AG08395 (cell line): Measurements from ENCODE around the gene SLC25A51.
"Not testable (repeated sequence)": the region's sequence is repeated elsewhere in the genome, so short reads cannot be mapped to it uniquely, and the experiment has no call there.

ENCODE experiments used
- DNase-seq: peaks from one replicate; pipeline ENCODE4 v3.0.0; 2012; ENCODE audit warnings: mixed read lengths, low spot score

SLC25A51 gene

GRCh38 chr9:37919246-37919955 lies 15.5 kb upstream of the SLC25A51 start:
- no peak for DNase-seq

DNA sequence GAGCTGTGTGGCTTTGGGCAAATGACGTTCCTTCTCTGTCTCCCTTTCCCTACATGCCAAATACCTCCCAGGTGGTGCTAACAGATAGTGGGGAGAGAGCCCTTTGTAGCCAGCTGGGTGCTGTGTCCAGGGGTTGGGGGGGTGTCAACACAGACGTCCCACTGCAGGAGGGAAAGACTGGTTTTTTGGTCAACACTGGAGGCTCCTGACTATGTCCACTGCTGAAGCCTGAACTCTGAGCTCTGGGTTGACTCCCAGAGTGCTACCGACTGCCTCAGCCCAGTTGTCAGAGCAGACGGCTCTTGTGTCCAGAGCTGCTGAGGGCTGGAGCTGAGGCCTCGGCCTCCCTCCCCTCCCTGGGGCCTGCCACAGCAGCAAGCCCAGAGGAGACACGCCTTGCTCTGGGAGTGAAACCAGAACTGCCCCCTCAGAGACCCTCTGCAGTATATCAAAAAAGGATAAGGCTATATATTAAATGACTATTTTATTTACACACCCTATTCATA lies 14.8 kb upstream of the SLC25A51 start:
- no peak for DNase-seq

DNA sequence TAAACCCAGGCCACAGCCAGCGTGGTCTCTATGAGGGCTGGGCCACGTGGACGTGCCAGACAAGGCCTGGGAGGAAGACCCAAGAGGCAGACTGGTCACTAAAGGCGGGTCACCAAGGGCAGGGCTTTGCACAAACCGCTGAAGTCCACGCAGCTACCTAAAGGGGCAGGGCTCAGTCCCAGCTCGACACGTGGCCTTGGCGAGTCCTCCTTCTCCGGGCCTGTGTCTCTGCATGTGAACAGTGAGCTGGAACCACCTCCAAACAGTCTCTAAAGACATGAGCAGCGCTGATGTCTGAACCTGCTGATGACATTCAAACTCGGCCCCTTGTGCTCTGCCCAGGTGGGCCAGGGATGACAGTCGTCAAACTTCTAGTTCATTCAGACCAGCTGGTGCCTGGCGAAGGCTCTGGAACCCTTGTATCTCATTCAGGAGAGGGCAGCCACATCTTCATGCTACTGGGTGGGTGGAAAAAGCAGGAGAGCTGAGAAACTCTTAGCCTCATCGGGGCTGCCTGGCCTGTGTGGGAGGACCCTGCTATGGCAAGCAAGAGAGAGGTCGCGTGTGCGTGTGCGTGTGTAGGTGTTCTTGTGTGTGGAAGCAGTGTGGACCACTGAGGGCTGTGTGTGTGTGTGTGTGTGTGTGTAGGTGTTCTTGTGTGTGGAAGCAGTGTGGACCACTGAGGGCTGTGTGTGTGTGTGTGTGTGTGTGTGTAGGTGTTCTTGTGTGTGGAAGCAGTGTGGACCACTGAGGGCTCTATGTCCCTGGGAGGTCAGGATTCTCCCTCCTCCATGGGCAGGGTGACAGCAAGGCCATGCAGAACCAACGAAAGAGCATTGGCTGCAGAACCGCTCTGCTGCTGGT lies 14.1 kb upstream of the SLC25A51 start:
- DNase-seq, result no peak

DNA sequence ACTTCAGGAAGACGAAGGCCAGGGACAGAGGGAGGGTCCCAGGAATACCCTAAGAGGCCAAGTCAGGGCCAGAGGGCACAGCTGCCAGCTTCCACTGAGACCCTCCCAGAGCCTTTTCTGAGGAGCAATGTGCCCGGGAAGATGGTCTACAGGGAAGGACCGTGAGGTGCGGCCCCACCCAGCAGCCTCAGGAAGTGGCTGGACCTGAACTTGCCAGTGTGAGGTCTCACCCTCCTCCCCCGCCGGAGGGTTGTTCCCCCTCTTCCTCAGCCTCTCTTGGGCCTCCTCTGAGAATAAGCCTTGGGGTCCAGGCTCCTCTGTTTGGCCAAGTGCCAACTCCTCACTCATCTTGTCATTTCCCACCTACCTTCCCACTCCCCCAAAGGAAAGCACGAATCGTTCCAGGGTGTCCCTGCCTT lies 13.4 kb upstream of the SLC25A51 start:
- DNase-seq, result no peak

- DNase-seq, result no peak
These were observed 12.8 kb upstream of the SLC25A51 start for GRCh38 chr9:37916471-37917312.

DNA sequence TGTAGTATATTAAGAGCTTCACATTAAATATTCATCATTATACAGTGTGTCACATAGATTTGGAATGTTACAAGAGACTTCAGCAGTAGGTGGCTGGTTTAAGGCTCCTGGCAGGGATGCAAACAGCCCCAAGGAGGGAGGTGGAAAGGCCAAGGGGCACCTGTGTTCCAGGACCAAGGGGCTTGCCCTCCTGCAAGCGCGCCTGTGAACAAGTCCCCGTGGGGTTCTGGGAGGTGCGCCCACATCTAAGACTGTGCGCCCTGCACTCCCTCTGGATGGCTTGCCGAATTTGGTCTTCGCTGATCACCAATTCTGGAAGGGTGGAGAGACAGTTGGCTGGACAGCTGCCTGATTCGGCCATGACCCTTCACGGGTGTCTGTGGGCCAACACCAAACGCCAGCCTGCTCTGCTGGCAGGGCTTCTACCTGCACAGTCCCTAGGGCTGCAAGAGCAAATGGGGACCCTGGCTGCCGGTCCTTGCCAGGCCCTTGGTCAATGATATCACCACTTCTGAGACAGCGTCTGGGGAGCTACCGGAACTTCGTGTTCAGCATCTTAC lies 12.1 kb upstream of the SLC25A51 start:
- no peak for DNase-seq

DNA sequence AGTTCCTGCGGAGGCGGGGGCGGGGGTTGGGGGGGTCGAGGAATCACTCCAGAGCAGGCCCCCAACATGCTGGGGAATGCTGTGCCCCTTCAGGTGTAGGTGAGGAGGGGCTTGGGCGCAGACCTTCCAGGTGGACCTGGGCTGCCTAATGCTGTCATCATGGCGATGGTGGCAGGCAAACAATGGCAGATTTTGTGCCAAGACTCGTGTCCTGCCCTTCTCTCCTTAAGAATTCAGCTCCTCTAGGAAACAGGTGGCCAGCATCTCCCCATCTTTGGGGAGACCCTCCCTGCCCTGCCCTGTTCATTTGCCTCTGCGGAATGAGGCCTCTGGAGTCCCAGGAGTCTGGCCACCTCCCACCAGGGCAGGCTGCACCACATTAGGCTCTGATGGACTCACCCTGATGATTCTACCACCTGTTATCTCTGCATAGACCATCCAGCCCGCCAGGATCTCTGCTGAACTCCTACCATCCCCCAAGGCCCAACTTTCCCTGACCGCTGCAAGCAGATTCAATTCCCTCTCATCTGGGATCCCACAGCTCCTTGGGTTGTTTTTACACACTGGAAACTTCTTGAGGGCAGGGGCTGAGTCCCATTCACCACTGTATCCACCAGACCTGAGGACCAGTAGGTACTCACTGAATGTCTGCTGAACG lies 10.9 kb upstream of the SLC25A51 start:
- no peak for DNase-seq

DNA sequence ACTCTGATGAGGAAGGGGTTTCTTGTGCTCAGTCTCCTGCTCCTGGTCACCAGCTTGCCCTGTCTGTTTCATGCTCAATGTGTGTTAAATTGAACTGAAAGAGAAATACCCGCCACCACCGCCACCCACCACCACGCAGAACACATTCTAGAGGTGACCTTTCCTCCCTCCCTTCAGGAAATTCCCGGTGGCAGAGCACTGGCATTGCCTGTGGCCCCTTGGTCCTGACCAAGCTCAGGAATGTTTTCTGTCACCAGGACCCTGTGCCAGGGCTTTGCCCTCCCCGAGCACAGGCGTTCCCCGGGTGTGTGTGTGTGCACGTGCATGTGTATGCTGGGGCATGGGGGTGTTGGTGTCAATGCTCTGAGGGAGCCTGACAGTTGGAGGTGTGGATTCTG lies 10.2 kb upstream of the SLC25A51 start:
- no peak for DNase-seq

- DNase-seq, result peak; percentile 90
These were observed 9.7 kb upstream of the SLC25A51 start for GRCh38 chr9:37913480-37914153.

- DNase-seq, result no peak
These were observed 7.3 kb upstream of the SLC25A51 start for GRCh38 chr9:37911271-37911681.

DNA sequence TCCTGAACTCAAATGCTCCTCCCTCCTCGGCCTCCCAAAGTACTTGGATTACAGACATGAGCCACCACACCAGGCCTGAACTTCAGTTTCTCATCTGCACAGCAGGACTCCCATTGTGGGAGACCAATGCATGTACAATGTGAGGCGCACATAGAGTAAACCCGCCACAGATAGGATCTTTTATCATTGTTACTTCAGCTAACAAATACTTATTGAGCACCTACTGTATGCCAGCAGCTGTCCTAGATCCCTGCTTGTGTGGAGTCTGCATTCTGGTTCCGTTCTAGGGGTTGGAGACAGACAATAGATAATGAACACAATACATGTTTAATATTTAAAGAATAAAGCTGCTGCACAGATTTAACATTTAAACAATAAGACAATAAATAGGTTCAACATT lies 6.3 kb upstream of the SLC25A51 start:
- no peak for DNase-seq

DNA sequence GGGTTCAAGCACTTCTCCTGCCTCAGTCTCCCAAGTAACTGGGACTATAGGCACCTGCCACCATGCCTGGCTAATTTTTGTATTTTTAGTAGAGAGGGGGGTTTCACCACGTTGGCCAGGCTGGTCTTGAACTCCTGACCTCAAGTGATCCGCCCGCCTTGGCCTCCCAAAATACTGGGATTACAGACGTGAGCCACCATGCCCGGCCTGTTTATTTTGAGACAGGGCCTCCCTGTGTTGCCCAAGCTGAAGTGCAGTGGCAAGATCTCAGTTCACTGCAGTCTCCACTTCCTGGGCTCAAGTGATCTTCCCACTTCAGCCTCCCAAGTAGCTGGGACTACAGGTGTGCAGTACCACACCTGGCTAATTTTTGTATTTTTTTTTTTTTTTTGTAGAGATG lies 5.9 kb upstream of the SLC25A51 start:
- not testable (repeated sequence) for DNase-seq

DNA sequence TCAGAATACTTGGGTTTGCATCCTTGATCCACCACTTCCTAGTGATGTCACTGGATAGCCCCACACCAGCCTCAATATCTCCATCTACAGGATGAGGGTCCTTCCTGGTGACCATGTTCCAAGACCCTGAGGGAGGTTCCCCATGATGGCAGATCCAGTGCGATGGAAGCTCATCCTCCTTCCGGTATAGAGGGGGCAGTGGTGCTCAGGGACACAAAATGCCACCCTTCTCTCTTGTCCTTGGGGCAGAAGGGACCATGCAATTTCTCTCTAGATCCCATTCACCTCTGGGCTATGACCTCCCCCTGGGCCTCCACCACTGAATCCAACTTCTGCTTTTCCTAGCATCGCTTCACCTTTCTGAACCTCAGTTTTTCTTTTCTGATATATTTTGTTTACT lies 5.4 kb upstream of the SLC25A51 start:
- DNase-seq, result no peak

- DNase-seq, result peak; percentile 64
These were observed 4.8 kb upstream of the SLC25A51 start for GRCh38 chr9:37908698-37909186.

GRCh38 chr9:37908283-37908682 lies 4.4 kb upstream of the SLC25A51 start:
- no peak for DNase-seq

GRCh38 chr9:37906312-37907239 lies 2.6 kb upstream of the SLC25A51 start:
- no peak for DNase-seq

- no peak for DNase-seq
These were observed 1.8 kb upstream of the SLC25A51 start for GRCh38 chr9:37905776-37906175.

GRCh38 chr9:37905131-37905505 lies 1.2 kb upstream of the SLC25A51 start:
- no peak for DNase-seq

GRCh38 chr9:37904445-37905130 lies 661 bp upstream of the SLC25A51 start:
- peak; percentile 37 for DNase-seq
